Transverse colon (tissue), 4 donors: ENCODE results near the gene ITGA8.

Source experiments
- EP300 ChIP-seq: sonication (generic); formaldehyde crosslinking; IDR thresholded peaks from one replicate; pipeline ENCODE4 v1.6.1; 2017; ENCODE audit warnings: antibody characterized with exemption, low read depth
- POLR2A ChIP-seq: fragments of 450-650 bp; IDR thresholded peaks from one replicate; pipeline ENCODE4 v1.6.1; 2016; ENCODE audit warnings: antibody characterized with exemption, mild to moderate bottlenecking, moderate library complexity
- POLR2AphosphoS5 ChIP-seq, 3 donors: sonication (generic); formaldehyde crosslinking; IDR thresholded peaks; one replicate each; pipeline ENCODE4 v1.6.1; 2016; ENCODE audit warnings: antibody characterized with exemption in 3 of 3
- TF ChIP-seq, protein P1 (sequence below), 5 experiments: fragments of 200-600 bp in 3 of 5; fragments of 450-650 bp in 2 of 5; sonication (generic) in 3 of 5; IDR thresholded peaks; 1 replicate in 2 of 5; 2 replicates in 3 of 5; pipeline ENCODE4 v1.5.1; 2016 to 2017; ENCODE audit warnings: antibody characterized with exemption in 5 of 5, inconsistent platforms in 3 of 5, mild to moderate bottlenecking in 2 of 5, moderate library complexity in 1 of 5

GRCh38 chr10:15764892-15765454 lies 45.3 kb upstream of the ITGA8 start:
- TF ChIP-seq POLR2A (no peak), POLR2AphosphoS5 (IDR thresholded peaks at IDR 0.05) (no peak), EP300 (no peak)
- TF ChIP-seq, protein P1, sequence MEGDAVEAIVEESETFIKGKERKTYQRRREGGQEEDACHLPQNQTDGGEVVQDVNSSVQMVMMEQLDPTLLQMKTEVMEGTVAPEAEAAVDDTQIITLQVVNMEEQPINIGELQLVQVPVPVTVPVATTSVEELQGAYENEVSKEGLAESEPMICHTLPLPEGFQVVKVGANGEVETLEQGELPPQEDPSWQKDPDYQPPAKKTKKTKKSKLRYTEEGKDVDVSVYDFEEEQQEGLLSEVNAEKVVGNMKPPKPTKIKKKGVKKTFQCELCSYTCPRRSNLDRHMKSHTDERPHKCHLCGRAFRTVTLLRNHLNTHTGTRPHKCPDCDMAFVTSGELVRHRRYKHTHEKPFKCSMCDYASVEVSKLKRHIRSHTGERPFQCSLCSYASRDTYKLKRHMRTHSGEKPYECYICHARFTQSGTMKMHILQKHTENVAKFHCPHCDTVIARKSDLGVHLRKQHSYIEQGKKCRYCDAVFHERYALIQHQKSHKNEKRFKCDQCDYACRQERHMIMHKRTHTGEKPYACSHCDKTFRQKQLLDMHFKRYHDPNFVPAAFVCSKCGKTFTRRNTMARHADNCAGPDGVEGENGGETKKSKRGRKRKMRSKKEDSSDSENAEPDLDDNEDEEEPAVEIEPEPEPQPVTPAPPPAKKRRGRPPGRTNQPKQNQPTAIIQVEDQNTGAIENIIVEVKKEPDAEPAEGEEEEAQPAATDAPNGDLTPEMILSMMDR (IDR thresholded peaks at IDR 0.05): no peak
